Heart left ventricle (tissue), 13 donors: ENCODE results near the gene TTC7B.

Source experiments
- CTCF ChIP-seq, 12 donors: fragments of 200-600 bp; sonication (generic) in 4 of 12; IDR thresholded peaks; one replicate each; pipeline versions ENCODE4 v1.5.0 to v1.8.0; 2018 to 2022; ENCODE audit warnings: antibody characterized with exemption in 12 of 12, mild to moderate bottlenecking in 5 of 12
- POLR2A ChIP-seq, 2 donors: fragments of 450-650 bp; IDR thresholded peaks; one replicate each; pipeline ENCODE4 v1.6.1; 2017; ENCODE audit warnings: antibody characterized with exemption in 2 of 2, mild to moderate bottlenecking in 2 of 2, moderate library complexity in 2 of 2
- donor health status: ischemic (EF 13 %, LVEDD 7.1; RV severe dilation, severe dysfunction).
- donor health status: DM: no; HTN: yes; CAD: no.
- donor health status: DM: no; HTN: no; CAD: no.
- donor health status: ischemic (EF 25% LVEDD 6.9; RV normal size, moderate dysfunction).
- donor health status: ischemic (EF 25% LVEDD 5.7; RV mildly dilated, moderate dysfunction).
- donor health status: ischemic (EF 35%, LVEDD 5.7; RV mildly dilated, moderate dysfunction).
- donor health status: nonischemic (EF 11% LVEDD 7.7; RV severe dilation, severe dysfunction).
- donor health status: DM: yes; HTN: yes; CAD: no.
- donor health status: PGD.
- donor health status: ischemic (EF 29% LVEDD 5.4; RV normal size, mild dysfunction).
- donor health status: nonischemic (EF 23%, LVEDD 6.1; RV moderate dilation, normal function).

GRCh38 chr14:90621201-90621600 lies 195.0 kb downstream of the TTC7B start:
- TF ChIP-seq POLR2A (IDR thresholded peaks at IDR 0.05) (no peak), CTCF (IDR thresholded peaks at IDR 0.05) (no peak)
